GM18867 (cell line): Measurements from ENCODE around the gene DENND6B.

Source experiments
- ATAC-seq: cut with Tn5 transposase; IDR thresholded peaks from one replicate; pipeline ENCODE4 v1.9.1; 2021; ENCODE audit warnings: mild to moderate bottlenecking, moderate library complexity; ENCODE audit not compliant: unreplicated experiment

DENND6B gene

DNA sequence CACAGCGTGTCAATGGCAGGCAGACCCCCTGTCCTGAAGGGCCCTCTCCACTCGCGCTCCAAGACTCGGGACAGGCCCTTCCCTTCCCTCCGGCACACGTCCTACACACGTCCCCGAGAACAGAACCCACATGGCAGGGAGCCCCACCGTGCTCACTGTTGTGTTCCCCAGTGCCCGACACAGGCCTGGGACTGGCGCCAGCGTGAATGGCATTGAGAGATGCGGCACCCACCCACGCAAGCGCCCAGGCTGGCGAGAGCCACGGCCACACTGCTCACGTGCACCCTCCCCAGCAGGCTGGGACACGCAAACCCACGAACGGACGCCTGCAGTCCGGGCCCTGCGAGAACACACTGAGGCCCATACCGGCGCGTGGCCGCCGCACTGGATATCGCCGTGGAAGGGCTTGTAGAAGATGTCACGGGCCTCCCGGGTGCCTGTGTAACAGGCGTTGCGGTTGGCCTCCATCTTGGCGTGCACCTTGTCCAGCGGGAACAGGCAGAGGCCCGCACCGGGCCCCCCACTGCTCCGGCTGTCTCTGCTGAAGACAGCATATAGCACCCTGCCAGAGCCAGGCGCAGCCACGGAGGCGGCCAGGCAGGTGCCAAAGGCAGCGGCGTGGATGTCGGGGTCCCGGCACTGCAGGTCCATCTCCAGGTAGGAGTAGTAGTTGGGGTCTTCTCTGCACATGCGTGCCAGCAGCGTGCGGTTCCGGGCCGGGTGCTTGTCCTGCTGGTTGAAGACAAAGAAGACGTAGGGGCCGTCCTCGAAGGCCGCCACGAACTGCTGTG is 37.5 kb downstream of the DENND6B start:
- ATAC-seq = no peak

DNA sequence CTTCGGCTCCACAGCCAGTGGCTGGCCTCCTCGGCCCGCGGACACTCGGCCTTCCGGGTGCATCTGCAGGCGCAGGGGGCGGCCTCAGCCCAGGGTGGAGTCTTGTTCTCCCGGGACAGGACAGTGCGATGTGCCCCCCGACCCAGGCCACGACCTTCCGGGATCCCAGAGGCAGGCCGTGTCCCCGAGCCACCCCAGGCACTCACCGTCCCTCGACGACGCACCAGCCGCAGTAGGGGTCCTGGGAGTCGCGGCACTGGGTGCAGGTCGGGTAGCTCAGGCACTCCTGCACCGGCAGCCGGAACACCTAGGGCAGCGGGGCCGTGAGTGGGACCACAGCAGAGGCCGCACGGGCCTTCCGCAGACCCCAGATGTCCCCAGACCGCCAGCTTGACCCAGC is 39.1 kb downstream of the DENND6B start:
- ATAC-seq = no peak

- ATAC-seq = no peak
Observed at GRCh38 chr22:50286701-50287318, 40.0 kb downstream of the DENND6B start.

- no peak for ATAC-seq
Observed at GRCh38 chr22:50286275-50286674, 40.5 kb downstream of the DENND6B start.

- ATAC-seq = no peak
Observed at GRCh38 chr22:50285568-50286229, 41.1 kb downstream of the DENND6B start.

- ATAC-seq = no peak
Observed at GRCh38 chr22:50284479-50284878, 42.3 kb downstream of the DENND6B start.

- ATAC-seq = no peak
Observed at GRCh38 chr22:50283821-50284220, 43.0 kb downstream of the DENND6B start.

DNA sequence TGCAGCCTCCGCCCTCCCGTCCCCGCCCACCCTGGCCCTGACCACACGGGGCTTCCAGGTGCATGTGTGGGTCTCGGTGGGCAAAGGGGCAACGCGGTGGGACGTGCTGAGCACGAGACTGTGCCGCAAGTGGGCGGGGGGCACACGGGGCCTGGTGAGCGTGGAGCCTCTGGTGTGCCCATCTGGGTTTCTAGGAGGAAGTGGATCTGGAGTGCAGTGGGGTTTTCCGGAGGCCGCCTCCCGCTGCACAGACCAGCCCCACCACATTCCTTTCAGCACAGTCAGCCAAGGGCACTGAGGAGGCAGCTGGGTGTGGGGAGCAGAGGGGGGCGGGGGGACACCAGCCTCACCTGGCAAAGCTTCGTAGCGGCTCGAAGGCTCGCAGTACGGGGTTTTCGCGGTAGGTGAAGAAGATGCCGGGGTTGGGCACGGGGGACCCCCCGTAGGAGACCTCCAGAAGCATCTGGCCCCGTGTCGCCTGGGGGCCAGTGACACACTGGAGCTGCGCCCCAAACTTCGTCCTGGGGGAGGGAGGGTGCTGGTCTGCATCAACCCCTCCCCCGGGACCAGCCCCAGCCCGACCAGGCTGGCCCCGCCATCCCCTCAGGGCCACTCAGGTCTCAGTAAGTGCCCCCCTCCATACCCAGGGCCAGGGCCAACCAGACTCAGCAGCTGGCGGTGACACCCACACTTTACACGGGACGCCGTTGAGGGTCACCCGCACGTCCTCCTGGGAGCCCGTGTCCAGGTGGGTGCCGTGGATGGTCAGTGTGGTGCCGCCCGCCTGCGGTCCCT is 44.3 kb downstream of the DENND6B start:
- ATAC-seq = no peak

DNA sequence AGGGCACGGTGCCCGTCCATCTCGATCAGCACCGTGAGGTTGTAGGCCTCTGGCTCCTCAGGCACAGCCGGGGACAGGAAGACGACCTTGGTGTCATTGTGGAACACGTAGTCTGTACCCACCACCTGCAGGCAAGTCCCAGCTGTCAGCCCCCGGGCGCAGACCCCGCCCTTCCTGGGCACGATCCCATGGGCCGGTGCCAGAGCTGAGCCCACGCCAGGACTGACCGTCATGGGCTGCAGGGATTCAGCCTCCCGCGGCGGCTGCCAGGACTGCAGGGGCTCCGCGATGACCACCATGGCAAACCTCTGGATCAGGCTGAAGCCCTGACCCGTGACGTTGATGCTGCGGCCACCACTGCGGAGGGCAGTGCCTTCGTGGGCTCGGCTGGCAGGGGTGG is 44.9 kb downstream of the DENND6B start:
- no peak for ATAC-seq

DNA sequence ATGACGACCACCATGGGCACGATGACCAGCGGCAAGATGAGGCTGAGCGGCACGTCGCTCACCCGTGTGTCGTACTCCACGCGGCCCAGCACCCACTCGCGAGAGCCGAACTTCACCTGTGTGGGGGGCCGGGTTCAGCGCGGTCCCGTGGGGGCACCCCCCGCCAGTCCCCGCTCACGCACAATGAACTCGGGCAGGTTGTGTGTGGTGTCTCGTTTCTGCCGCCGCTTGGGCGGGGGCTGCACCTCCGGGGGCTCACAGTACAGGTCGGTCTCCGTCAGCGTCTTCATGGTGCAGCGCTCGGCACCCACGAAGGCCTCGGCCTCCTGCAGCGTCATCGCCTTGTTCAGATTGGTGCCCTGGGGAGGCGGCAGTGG is 45.4 kb downstream of the DENND6B start:
- no peak for ATAC-seq

DNA sequence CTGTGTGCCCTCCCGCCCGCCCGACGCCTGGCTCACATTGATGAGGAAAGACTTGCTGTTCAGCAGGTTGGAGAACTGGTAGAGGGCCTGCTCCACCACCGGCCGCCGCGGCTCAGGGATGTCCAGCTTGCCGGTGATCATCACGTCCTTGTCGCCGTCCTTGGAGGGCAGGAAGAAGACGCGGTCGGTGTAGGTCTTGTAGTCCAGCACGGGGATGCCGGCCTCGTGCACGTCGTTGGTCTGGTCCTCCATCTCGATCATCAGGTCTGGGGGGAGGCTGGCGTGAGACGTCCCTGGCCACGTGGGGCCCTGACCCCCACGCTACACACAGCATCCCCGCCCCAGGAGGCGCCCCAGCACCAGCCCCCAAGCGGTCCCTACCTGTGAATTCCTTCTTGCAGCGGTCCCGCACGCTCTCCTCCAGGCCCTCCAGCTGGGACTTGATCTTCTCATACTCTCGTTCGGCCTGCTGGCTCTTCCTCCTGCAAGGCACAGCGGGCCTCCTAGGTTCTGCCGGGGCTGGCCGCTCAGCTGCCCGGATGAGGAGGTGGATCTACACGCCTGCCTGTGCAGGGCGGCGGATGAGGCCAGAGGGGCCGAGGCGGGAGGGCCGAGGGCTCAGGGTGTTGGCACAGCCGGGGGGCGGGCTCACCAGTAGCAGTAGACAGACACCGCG is 46.0 kb downstream of the DENND6B start:
- no peak for ATAC-seq

- ATAC-seq = no peak
Observed at GRCh38 chr22:50280022-50280707, 46.6 kb downstream of the DENND6B start.

DNA sequence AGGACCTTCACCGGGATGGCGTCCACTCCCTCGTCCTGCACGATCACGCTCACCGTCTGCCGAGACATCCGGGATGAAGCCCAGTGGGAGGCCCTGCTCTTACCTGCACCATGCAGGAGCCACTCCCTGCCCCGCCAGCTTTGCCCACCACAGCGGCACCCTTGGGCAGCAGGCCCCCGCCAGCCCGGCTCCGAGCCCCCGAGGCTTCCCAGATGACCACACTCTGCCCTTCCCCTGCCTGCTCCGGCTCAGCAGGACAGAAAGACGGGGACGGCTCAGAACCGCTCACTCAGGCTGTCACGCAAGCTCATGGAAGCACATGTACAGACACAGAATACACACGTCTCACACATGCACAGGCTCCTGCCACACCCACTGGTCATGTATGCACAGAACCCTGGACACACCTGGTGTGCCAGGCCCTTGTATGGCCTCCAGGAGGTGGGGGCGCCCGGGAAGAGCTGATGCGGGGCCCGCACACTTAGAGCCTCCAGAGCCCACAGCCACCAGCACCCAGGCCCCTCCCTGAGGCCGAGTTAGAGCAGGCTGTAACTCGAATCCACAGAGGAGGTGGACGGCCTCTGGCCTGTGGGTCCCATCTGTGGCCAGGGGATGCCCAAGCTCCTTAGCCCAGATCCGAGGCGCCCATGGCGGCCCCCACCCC is 47.7 kb downstream of the DENND6B start:
- ATAC-seq = no peak

DNA sequence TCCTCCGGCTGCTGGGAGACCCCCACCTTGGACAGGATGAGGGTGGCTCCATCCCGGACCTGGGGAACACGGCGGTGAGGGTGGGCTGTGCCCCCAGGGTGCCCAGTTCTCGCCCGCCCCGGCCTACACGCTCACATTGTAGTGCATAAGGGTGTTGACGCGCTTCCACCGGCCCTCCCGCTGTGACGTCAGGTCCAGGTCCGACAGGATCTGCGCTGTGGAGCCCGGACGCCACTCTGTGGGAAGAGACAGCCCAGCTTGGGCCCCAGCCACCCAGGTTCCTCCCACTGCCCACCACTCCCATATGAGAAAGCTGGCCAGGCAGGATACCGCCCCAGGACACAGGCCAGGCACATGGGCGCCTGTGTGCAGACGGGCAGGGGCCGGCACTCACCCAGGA is 48.4 kb downstream of the DENND6B start:
- ATAC-seq = no peak

DNA sequence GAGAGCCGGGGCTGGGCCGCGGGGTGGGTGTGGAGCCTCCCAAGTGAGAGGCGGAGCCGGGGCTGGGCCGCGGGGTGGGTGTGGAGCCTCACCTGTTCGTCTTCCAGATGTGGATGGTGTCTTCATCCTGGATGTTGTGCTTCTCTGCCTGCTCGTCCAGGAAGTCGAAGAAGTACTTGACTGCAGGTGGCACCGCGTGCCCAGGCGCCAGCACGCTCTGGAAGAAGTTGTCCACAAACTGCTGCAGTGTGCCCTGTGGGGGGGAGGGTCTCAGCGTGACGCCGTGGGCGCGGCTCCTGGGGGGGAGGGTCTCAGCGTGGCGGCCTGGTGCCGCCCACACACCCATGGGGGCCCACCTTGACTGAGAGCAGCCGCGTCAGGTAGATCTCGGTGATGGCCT is 49.1 kb downstream of the DENND6B start:
- ATAC-seq = no peak

- peak; percentile 70 for ATAC-seq
Observed at GRCh38 chr22:50276143-50276542, 50.7 kb downstream of the DENND6B start.

DNA sequence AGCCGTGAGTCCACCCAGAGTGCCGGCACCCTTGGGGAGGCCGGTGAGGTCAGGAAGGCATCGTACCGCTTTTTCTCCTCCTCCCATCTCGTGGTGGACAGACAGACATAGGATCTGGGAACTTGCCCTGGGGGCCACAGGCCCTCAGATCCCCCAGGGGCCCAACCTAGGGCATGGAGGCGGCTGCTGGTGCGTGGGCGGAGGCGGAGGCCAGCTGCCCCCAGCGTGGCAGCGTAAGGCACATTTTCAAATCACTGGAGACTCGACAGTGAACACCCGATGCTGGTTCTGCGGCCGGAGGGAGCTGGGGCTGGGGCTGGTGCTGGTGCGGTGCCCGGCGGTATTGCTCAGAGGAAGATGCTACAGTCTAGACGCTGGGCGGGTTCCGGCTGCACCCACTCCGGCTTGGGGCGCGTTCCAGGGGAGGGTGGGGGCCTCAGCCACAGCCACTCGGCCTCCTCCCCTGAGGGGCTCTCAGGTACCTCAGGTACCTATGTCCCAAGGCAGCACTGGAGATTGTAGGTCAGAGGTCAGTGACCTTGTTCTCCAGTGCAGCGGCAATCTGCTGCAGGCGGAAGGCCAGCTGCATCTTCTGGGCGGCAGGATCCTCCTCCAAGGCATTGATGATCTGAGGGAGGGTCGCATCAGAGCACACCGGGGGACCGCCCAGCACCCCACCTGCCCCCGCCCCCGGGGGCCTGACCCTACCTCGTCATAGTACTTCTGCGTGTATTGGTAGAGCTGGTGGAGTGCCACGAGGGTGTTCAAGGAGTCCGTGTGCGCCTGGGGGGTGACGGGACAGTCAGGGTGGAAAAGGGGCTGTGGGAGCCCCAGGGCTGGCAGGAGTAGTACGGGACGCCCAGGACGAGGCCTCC is 51.4 kb downstream of the DENND6B start:
- no peak for ATAC-seq

GRCh38 chr22:50274771-50275170 is 52.0 kb downstream of the DENND6B start:
- no peak for ATAC-seq

DNA sequence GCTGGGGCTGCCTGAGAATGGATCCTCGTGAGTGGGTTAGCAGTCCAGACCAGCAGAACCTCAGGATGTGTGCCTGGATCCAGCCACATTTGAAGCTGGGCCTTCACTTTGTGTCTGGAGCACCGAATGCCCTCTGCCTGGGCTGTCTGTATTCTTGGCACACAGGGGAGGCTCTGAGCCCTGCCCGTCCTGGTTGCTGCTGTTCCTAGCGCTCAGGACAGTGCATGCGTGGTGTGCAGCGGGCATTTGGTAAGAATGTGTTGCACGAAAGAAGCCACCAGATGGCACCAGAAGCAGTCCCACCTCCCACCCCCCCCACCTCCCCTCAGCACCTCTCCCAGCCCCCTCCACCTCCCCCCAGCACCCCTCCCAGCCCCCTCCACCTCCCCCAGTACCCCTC is 52.5 kb downstream of the DENND6B start:
- no peak for ATAC-seq
